Neural crest cell (in vitro differentiated cells): ENCODE measurements around the gene GTF2F2. TPM values are rescaled to one million over a fixed set of nuclear protein-coding genes. Genes with fewer than 3 reads are reported as not detected.

Experiments
- DNase-seq: peaks from one replicate; pipeline ENCODE4 v3.0.0; 2021; ENCODE audit warnings: low read depth, mixed read lengths, low spot score
- H3K27ac Mint-ChIP-seq: one replicate; pipeline ENCODE4 v1.8.0; 2021; ENCODE audit warnings: mild to moderate bottlenecking, mixed read lengths; ENCODE audit not compliant: unreplicated experiment
- H3K27me3 Mint-ChIP-seq: 2 replicates; pipeline ENCODE4 v1.8.0; 2021; ENCODE audit warnings: low read depth, mild to moderate bottlenecking, mixed read lengths
- H3K36me3 Mint-ChIP-seq: 2 replicates; pipeline ENCODE4 v1.8.0; 2021; ENCODE audit warnings: low read depth, mild to moderate bottlenecking, mixed read lengths
- H3K4me1 Mint-ChIP-seq: 2 replicates; pipeline ENCODE4 v1.8.0; 2021; ENCODE audit warnings: mixed read lengths
- H3K4me3 Mint-ChIP-seq: one replicate; pipeline ENCODE4 v1.8.0; 2021; ENCODE audit warnings: mild to moderate bottlenecking, mixed read lengths
- H3K9me3 Mint-ChIP-seq: 2 replicates; pipeline ENCODE4 v1.8.0; 2021; ENCODE audit warnings: mixed read lengths
- total RNA-seq: library from RNA; stranded (reverse); gene quantifications from 2 replicates; pipeline ENCODE4 v1.2.1, GENCODE V29; 2021
- TF ChIP-seq, protein P1 (sequence below): fragments of 200-600 bp; sonication (generic); conservative IDR thresholded peaks from 2 replicates; pipeline ENCODE4 v1.5.0; 2021; ENCODE audit warnings: antibody characterized with exemption, mild to moderate bottlenecking

Gene GTF2F2
- total RNA-seq, 1 donor from 2014 or later: 25.1 TPM

DNA sequence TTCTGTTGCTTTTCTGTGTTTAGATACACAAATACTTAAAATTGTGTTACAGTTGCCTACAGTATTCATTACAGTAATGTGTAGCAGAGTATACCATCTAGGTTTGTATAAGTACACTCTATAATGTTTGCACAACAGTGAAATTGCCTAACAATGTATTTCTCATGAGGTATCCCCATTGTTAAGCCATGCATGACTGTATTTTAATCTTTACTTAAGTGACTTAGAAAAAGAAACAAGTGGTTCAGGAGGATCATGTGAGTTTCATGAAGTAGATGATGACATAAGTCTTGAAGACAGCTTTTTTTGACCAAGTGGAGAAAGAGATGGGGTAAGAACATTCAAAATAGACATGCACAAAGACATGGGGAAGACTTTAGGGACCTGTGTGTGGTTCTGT, 88.9 kb downstream of the GTF2F2 start:
- TF ChIP-seq, protein P1, sequence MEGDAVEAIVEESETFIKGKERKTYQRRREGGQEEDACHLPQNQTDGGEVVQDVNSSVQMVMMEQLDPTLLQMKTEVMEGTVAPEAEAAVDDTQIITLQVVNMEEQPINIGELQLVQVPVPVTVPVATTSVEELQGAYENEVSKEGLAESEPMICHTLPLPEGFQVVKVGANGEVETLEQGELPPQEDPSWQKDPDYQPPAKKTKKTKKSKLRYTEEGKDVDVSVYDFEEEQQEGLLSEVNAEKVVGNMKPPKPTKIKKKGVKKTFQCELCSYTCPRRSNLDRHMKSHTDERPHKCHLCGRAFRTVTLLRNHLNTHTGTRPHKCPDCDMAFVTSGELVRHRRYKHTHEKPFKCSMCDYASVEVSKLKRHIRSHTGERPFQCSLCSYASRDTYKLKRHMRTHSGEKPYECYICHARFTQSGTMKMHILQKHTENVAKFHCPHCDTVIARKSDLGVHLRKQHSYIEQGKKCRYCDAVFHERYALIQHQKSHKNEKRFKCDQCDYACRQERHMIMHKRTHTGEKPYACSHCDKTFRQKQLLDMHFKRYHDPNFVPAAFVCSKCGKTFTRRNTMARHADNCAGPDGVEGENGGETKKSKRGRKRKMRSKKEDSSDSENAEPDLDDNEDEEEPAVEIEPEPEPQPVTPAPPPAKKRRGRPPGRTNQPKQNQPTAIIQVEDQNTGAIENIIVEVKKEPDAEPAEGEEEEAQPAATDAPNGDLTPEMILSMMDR: no peak
- no peaks in the 10 kb centered on the region for H3K9me3 Mint-ChIP-seq

DNA sequence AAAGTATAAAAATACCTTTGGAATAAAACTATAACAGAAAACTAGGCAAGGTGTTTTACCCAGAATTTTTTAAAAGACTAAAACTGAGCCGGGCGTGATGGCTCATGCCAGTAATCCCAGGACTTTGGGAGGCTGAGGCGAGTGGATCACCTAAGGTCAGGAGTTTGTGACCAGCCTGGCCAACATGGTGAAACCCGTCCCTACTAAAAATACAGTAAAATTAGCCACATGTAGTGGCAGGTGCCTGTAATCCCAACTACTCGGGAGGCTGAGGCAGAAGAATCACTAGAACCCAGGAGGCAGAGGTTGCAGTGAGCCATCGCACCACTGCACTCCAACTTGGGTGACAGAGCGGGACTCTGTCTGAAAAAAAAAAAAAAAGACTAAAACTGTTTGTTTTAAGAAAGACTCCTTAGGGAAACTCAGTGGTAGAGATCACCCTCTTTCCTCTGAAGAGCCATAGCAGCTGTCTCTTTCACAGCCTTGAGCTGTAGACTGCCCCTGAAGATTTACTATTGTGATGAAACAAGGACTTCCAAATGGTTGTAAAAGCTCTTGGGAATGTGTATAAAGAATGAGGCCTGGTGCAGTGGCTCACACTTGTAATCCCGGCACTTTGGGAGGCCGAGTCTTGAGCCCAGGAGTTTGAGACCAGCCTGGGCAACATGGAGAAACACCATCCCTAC, 95.2 kb downstream of the GTF2F2 start:
- H3K27ac Mint-ChIP-seq: peak overlapping the region; percentile 12
- TF ChIP-seq, protein P1: no peak
- H3K4me1 Mint-ChIP-seq: peaks cover 35% of the 10 kb centered on the region
- DNase-seq: no peak
- H3K27me3 Mint-ChIP-seq: no peaks in the 10 kb centered on the region
- peaks cover 5% of the 10 kb centered on the region for H3K36me3 Mint-ChIP-seq
- H3K4me3 Mint-ChIP-seq: no peak overlapping the region
- peaks cover 3% of the 10 kb centered on the region for H3K9me3 Mint-ChIP-seq

More for the DNA sequence above, 88.9 kb downstream of the GTF2F2 start:
- Mint-ChIP-seq H3K4me3 (no peak overlapping the region), H3K27ac (no peak overlapping the region), H3K27me3 (no peaks in the 10 kb centered on the region), H3K36me3 (peaks cover 6% of the 10 kb centered on the region), H3K4me1 (no peaks in the 10 kb centered on the region)
- no peak for DNase-seq

DNA sequence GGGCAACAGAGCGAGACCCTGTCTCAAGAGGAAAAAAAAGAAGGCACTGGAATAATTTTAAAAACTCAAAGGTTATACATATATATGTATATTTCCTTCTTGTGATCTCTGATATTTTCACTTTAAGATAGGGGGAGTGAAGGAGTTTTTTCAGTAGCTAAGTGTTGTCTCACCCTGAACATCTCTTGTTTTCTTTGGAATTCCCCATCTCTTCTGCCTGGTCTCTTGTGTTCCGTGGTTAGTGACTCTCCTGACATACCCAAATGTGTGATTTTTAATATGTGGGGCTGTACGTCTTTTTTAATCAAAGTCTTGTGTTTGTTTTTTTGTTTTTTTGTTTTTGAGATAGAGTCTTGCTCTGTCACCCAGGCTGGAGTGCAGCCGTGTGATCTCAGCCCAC, 95.9 kb downstream of the GTF2F2 start:
- H3K4me1 Mint-ChIP-seq: peaks cover 35% of the 10 kb centered on the region
- no peak overlapping the region for H3K27ac Mint-ChIP-seq
- H3K27me3 Mint-ChIP-seq: no peaks in the 10 kb centered on the region
- no peak overlapping the region for H3K4me3 Mint-ChIP-seq
- TF ChIP-seq, protein P1: no peak
- no peak for DNase-seq
- H3K9me3 Mint-ChIP-seq: peaks cover 3% of the 10 kb centered on the region
- H3K36me3 Mint-ChIP-seq: peaks cover 4% of the 10 kb centered on the region

DNA sequence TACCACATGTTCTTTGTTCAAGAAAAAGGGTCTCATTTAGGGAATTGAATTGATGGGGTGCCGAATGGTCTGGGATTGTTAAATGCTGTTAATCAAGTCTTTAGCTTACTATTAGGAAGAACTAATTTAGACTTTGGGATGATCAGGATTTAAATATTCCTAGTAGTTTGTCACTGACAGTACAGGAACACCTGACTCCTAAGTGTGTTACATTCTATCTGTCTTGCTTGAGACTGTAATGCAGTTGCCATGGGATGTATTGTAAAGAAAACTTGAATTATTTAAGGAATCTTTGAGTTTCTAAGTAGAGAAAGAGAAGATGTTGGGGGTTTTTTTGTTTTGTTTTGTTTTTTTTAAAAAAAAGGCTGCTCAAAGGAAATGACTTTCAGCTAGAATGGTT, 98.4 kb downstream of the GTF2F2 start:
- Mint-ChIP-seq H3K4me1 (peaks cover 35% of the 10 kb centered on the region), H3K36me3 (peaks cover 4% of the 10 kb centered on the region), H3K27ac (peak overlapping the region; percentile 97), H3K9me3 (peaks cover 3% of the 10 kb centered on the region), H3K4me3 (no peak overlapping the region), H3K27me3 (no peaks in the 10 kb centered on the region)
- no peak for DNase-seq
- TF ChIP-seq, protein P1: no peak

DNA sequence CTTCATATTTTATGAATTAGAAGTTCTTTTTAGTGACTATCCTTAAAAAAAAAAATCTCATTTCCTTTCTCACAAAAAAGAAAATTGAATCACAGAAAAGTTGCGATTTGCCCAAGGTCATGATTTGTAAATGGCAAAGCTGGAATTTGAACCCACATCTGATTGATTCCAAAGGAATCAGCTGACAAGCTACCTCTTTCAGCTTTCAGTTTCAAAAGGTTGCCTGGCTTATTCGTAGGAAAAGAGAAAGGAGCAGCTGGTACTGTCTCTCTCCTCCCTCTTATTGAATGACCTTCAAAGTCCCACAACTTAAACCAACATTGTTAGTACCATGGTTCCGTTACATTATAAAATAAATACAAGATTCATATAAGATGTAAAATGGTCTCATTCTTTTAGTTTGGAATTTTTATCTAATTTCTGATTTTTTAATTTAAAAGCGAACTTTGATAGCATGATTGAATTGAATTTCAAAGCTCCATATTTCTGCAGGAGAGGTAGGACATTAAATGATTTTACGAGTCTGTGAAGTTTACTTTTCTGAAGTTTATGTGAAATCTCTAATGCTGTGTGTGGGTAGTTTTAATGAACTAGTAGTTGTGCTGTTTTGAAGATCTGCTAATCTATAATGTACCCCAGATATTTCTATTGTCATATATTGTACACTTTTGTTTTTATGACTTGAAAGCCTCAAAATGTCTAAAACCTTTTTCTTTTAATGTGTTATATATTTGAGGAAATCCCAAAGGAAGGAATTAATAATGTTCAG, 99.0 kb downstream of the GTF2F2 start:
- TF ChIP-seq, protein P1: no peak
- H3K9me3 Mint-ChIP-seq: peaks cover 3% of the 10 kb centered on the region
- no peak overlapping the region for H3K4me3 Mint-ChIP-seq
- peaks cover 4% of the 10 kb centered on the region for H3K36me3 Mint-ChIP-seq
- no peaks in the 10 kb centered on the region for H3K27me3 Mint-ChIP-seq
- H3K27ac Mint-ChIP-seq: no peak overlapping the region
- H3K4me1 Mint-ChIP-seq: peaks cover 35% of the 10 kb centered on the region
- DNase-seq: no peak
